Measurements from ENCODE around the gene MAP3K19. TPM values are rescaled to one million over a fixed set of nuclear protein-coding genes. Genes with fewer than 3 reads are reported as not detected.

MAP3K19 gene
- total RNA-seq, 1 donor: not detected

GRCh38 chr2:134934150-134934549 is 113.1 kb downstream of the MAP3K19 start:
- Histone ChIP-seq H3K4me3 (ENCODE audit: low read length) (no peak overlapping the region), H3K9me3 (ENCODE audit: low read depth, low read length) (no peaks in the 10 kb centered on the region), H3K4me1 (ENCODE audit: insufficient read depth, low read length) (peaks cover 21% of the 10 kb centered on the region), H3K27me3 (ENCODE audit: insufficient read depth, low read length) (no peaks in the 10 kb centered on the region)

- Histone ChIP-seq H3K4me1 (ENCODE audit: insufficient read depth, low read length) (peaks cover 21% of the 10 kb centered on the region), H3K9me3 (ENCODE audit: low read depth, low read length) (no peaks in the 10 kb centered on the region), H3K27me3 (ENCODE audit: insufficient read depth, low read length) (no peaks in the 10 kb centered on the region), H3K4me3 (ENCODE audit: low read length) (no peak overlapping the region)
Measured at GRCh38 chr2:134933732-134934131, 113.5 kb downstream of the MAP3K19 start.

- no peaks in the 10 kb centered on the region for H3K27me3 ChIP-seq (ENCODE audit: insufficient read depth, low read length)
- no peak overlapping the region for H3K4me3 ChIP-seq (ENCODE audit: low read length)
- H3K9me3 ChIP-seq (ENCODE audit: low read depth, low read length): no peaks in the 10 kb centered on the region
- peaks cover 21% of the 10 kb centered on the region for H3K4me1 ChIP-seq (ENCODE audit: insufficient read depth, low read length)
Measured at GRCh38 chr2:134932864-134933526, 114.3 kb downstream of the MAP3K19 start.

GRCh38 chr2:134927195-134927594 is 120.1 kb downstream of the MAP3K19 start:
- Histone ChIP-seq H3K4me3 (ENCODE audit: low read length) (no peak overlapping the region), H3K9me3 (ENCODE audit: low read depth, low read length) (no peaks in the 10 kb centered on the region), H3K27me3 (ENCODE audit: insufficient read depth, low read length) (no peaks in the 10 kb centered on the region), H3K4me1 (ENCODE audit: insufficient read depth, low read length) (peaks cover 16% of the 10 kb centered on the region)

GRCh38 chr2:134926231-134926931 is 120.9 kb downstream of the MAP3K19 start:
- Histone ChIP-seq H3K4me1 (ENCODE audit: insufficient read depth, low read length) (peaks cover 18% of the 10 kb centered on the region), H3K27me3 (ENCODE audit: insufficient read depth, low read length) (no peaks in the 10 kb centered on the region), H3K9me3 (ENCODE audit: low read depth, low read length) (no peaks in the 10 kb centered on the region), H3K4me3 (ENCODE audit: low read length) (no peak overlapping the region)

- Histone ChIP-seq H3K9me3 (ENCODE audit: low read depth, low read length) (no peaks in the 10 kb centered on the region), H3K4me1 (ENCODE audit: insufficient read depth, low read length) (peaks cover 22% of the 10 kb centered on the region), H3K27me3 (ENCODE audit: insufficient read depth, low read length) (no peaks in the 10 kb centered on the region), H3K4me3 (ENCODE audit: low read length) (no peak overlapping the region)
Measured at GRCh38 chr2:134924912-134925311, 122.3 kb downstream of the MAP3K19 start.

- H3K4me1 ChIP-seq (ENCODE audit: insufficient read depth, low read length): peaks cover 27% of the 10 kb centered on the region
Measured at GRCh38 chr2:134919341-134920210, 127.7 kb downstream of the MAP3K19 start.

GRCh38 chr2:134918526-134919340 is 128.5 kb downstream of the MAP3K19 start, which contains the start of gene CCNT2:
Gene CCNT2, plus strand, starts transcription at chr2:134918822. Its CDS starts 33 bp downstream, at chr2:134918855.
- Histone ChIP-seq H3K4me1 (ENCODE audit: insufficient read depth, low read length) (peaks cover 27% of the 10 kb centered on the region), H3K4me3 (ENCODE audit: low read length) (peak within 1 kb of the TSS; percentile 99), H3K27me3 (ENCODE audit: insufficient read depth, low read length) (no peaks in the 10 kb centered on the region), H3K9me3 (ENCODE audit: low read depth, low read length) (no peaks in the 10 kb centered on the region)

More at GRCh38 chr2:134919341-134920210, 127.7 kb downstream of the MAP3K19 start:
- peak overlapping the region; percentile 99 for H3K4me3 ChIP-seq (ENCODE audit: low read length)
- H3K9me3 ChIP-seq (ENCODE audit: low read depth, low read length): no peaks in the 10 kb centered on the region
- H3K27me3 ChIP-seq (ENCODE audit: insufficient read depth, low read length): no peaks in the 10 kb centered on the region

GRCh38 chr2:134917888-134918525 is 129.2 kb downstream of the MAP3K19 start:
- no peaks in the 10 kb centered on the region for H3K9me3 ChIP-seq (ENCODE audit: low read depth, low read length)
- H3K27me3 ChIP-seq (ENCODE audit: insufficient read depth, low read length): no peaks in the 10 kb centered on the region
- H3K4me3 ChIP-seq (ENCODE audit: low read length): peak overlapping the region; percentile 77
- peaks cover 26% of the 10 kb centered on the region for H3K4me1 ChIP-seq (ENCODE audit: insufficient read depth, low read length)

- no peaks in the 10 kb centered on the region for H3K27me3 ChIP-seq (ENCODE audit: insufficient read depth, low read length)
- no peaks in the 10 kb centered on the region for H3K9me3 ChIP-seq (ENCODE audit: low read depth, low read length)
- peaks cover 21% of the 10 kb centered on the region for H3K4me1 ChIP-seq (ENCODE audit: insufficient read depth, low read length)
- H3K4me3 ChIP-seq (ENCODE audit: low read length): peak overlapping the region; percentile 77
Measured at GRCh38 chr2:134917360-134917865, 129.8 kb downstream of the MAP3K19 start.

Other genes with a start within 250 kb of the MAP3K19 start
- gene ACMSD, start 208.8 kb downstream of the MAP3K19 start, total RNA-seq: not detected
- 91.3 TPM for gene CCNT2, start 128.6 kb downstream of the MAP3K19 start, total RNA-seq
- 72.3 TPM for gene RAB3GAP1, start 4.8 kb upstream of the MAP3K19 start, total RNA-seq

All from mononuclear cell (primary cell).